ENCODE results near the gene FBLN7. TPM values are rescaled to one million over a fixed set of nuclear protein-coding genes. Genes with fewer than 3 reads are reported as not detected.

The FBLN7 gene
- polyA plus RNA-seq, 1 experiment = 3.7 TPM

- TF ChIP-seq CTCF (IDR thresholded peaks at IDR 0.05; ENCODE audit: insufficient read depth, low read depth, low read length) = no peak
- H3K36me3 ChIP-seq (ENCODE audit: control insufficient read depth, insufficient read depth, low read length) = no peaks in the 10 kb centered on the region; the same call in 1 of the 2 replicates
- DNase-seq (ENCODE audit: low read depth) = no peak
- ChIA-PET CTCF (no interaction called here), POLR2A (no interaction called here)
- no peak overlapping the region for H3K4me3 ChIP-seq (ENCODE audit: low read depth, low read length)
- no peaks in the 10 kb centered on the region for H3K27me3 ChIP-seq (ENCODE audit: control insufficient read depth, insufficient read depth, low read length)
Observed at GRCh38 chr2:112161431-112162145, 23.4 kb downstream of the FBLN7 start.

GRCh38 chr2:112162341-112162740 is 24.2 kb downstream of the FBLN7 start:
- TF ChIP-seq CTCF (IDR thresholded peaks at IDR 0.05; ENCODE audit: insufficient read depth, low read depth, low read length) = no peak
- CTCF ChIA-PET = interaction anchor here (1.4 kb wide), 1 partner anchor 11 kb away, joined by 4 read pairs; no protein-coding TSS in a partner anchor
- H3K4me3 ChIP-seq (ENCODE audit: low read depth, low read length) = no peak overlapping the region
- DNase-seq (ENCODE audit: low read depth) = no peak
- no peaks in the 10 kb centered on the region for H3K27me3 ChIP-seq (ENCODE audit: control insufficient read depth, insufficient read depth, low read length)
- POLR2A ChIA-PET = interaction anchor here (0.6 kb wide), 1 partner anchor 9 kb away, joined by 4 read pairs; no protein-coding TSS in a partner anchor
- H3K36me3 ChIP-seq (ENCODE audit: control insufficient read depth, insufficient read depth, low read length) = no peaks in the 10 kb centered on the region; the same call in 1 of the 2 replicates

GRCh38 chr2:112162956-112163355 is 24.8 kb downstream of the FBLN7 start:
- ChIA-PET POLR2A (no interaction called here), CTCF (interaction anchor here (1.4 kb wide), 1 partner anchor 11 kb away, joined by 4 read pairs; no protein-coding TSS in a partner anchor)
- H3K4me3 ChIP-seq (ENCODE audit: low read depth, low read length) = no peak overlapping the region
- no peak for TF ChIP-seq CTCF (IDR thresholded peaks at IDR 0.05; ENCODE audit: insufficient read depth, low read depth, low read length)
- H3K36me3 ChIP-seq (ENCODE audit: control insufficient read depth, insufficient read depth, low read length) = no peaks in the 10 kb centered on the region; the same call in 1 of the 2 replicates
- H3K27me3 ChIP-seq (ENCODE audit: control insufficient read depth, insufficient read depth, low read length) = no peaks in the 10 kb centered on the region
- DNase-seq (ENCODE audit: low read depth) = no peak

- H3K36me3 ChIP-seq (ENCODE audit: control insufficient read depth, insufficient read depth, low read length) = no peaks in the 10 kb centered on the region; the same call in 1 of the 2 replicates
- H3K4me3 ChIP-seq (ENCODE audit: low read depth, low read length) = no peak overlapping the region
- TF ChIP-seq CTCF (IDR thresholded peaks at IDR 0.05; ENCODE audit: insufficient read depth, low read depth, low read length) = no peak
- no peaks in the 10 kb centered on the region for H3K27me3 ChIP-seq (ENCODE audit: control insufficient read depth, insufficient read depth, low read length)
- POLR2A ChIA-PET = no interaction called here
- no peak for DNase-seq (ENCODE audit: low read depth)
- CTCF ChIA-PET = interaction anchor here (1.4 kb wide), 1 partner anchor 10 kb away, joined by 4 read pairs; no protein-coding TSS in a partner anchor
Observed at GRCh38 chr2:112163541-112163981, 25.4 kb downstream of the FBLN7 start.

GRCh38 chr2:112164876-112165275 is 26.7 kb downstream of the FBLN7 start:
- no peak for DNase-seq (ENCODE audit: low read depth)
- POLR2A ChIA-PET = no interaction called here
- H3K4me3 ChIP-seq (ENCODE audit: low read depth, low read length) = no peak overlapping the region
- CTCF ChIA-PET = interaction anchor here (1.3 kb wide), 1 partner anchor 11 kb away, joined by 4 read pairs; no protein-coding TSS in a partner anchor
- no peaks in the 10 kb centered on the region for H3K27me3 ChIP-seq (ENCODE audit: control insufficient read depth, insufficient read depth, low read length)
- TF ChIP-seq CTCF (IDR thresholded peaks at IDR 0.05; ENCODE audit: insufficient read depth, low read depth, low read length) = no peak
- no peaks in the 10 kb centered on the region; the same call in 1 of the 2 replicates for H3K36me3 ChIP-seq (ENCODE audit: control insufficient read depth, insufficient read depth, low read length)
